NCI-H128 (cell line): Measurements from ENCODE around the gene KCNQ1.
"Not testable (repeated sequence)": the region's sequence is repeated elsewhere in the genome, so short reads cannot be mapped to it uniquely, and the experiment has no call there.

Experiments
- DNase-seq: peaks from one replicate; lab custom pipeline; 2025; ENCODE audit not compliant: unreplicated experiment; lab: John Stamatoyannopoulos, UW

KCNQ1 gene

GRCh38 chr11:2472428-2473186, 27.8 kb downstream of the KCNQ1 start:
- no peak for DNase-seq

- DNase-seq = no peak
Observed at GRCh38 chr11:2473361-2474058, 28.7 kb downstream of the KCNQ1 start.

GRCh38 chr11:2474059-2474901, 29.5 kb downstream of the KCNQ1 start:
- DNase-seq = no peak

GRCh38 chr11:2475136-2475918, 30.5 kb downstream of the KCNQ1 start:
- no peak for DNase-seq

- no peak for DNase-seq
Observed at GRCh38 chr11:2477254-2477653, 32.4 kb downstream of the KCNQ1 start.

- no peak for DNase-seq
Observed at GRCh38 chr11:2477936-2478335, 33.1 kb downstream of the KCNQ1 start.

GRCh38 chr11:2480067-2480873, 35.5 kb downstream of the KCNQ1 start:
- not testable (repeated sequence) for DNase-seq

GRCh38 chr11:2480874-2481220, 36.0 kb downstream of the KCNQ1 start:
- no peak for DNase-seq

GRCh38 chr11:2481253-2481652, 36.4 kb downstream of the KCNQ1 start:
- no peak for DNase-seq

- no peak for DNase-seq
Observed at GRCh38 chr11:2482204-2482603, 37.4 kb downstream of the KCNQ1 start.

GRCh38 chr11:2482745-2483144, 37.9 kb downstream of the KCNQ1 start:
- DNase-seq = no peak

GRCh38 chr11:2483426-2483825, 38.6 kb downstream of the KCNQ1 start:
- DNase-seq = no peak

- no peak for DNase-seq
Observed at GRCh38 chr11:2484576-2485125, 39.8 kb downstream of the KCNQ1 start.

- no peak for DNase-seq
Observed at GRCh38 chr11:2488004-2488403, 43.2 kb downstream of the KCNQ1 start.

GRCh38 chr11:2489083-2489482, 44.3 kb downstream of the KCNQ1 start:
- DNase-seq = no peak

- not testable (repeated sequence) for DNase-seq
Observed at GRCh38 chr11:2497951-2498350, 53.1 kb downstream of the KCNQ1 start.

- no peak for DNase-seq
Observed at GRCh38 chr11:2498750-2499149, 53.9 kb downstream of the KCNQ1 start.

- DNase-seq = no peak
Observed at GRCh38 chr11:2507212-2507901, 62.5 kb downstream of the KCNQ1 start.
